Measurements from ENCODE around the gene CMTM6. TPM values are rescaled to one million over a fixed set of nuclear protein-coding genes. Genes with fewer than 3 reads are reported as not detected.

Gene CMTM6
- total RNA-seq, 1 donor from 2014 or later: 53.6 TPM

DNA sequence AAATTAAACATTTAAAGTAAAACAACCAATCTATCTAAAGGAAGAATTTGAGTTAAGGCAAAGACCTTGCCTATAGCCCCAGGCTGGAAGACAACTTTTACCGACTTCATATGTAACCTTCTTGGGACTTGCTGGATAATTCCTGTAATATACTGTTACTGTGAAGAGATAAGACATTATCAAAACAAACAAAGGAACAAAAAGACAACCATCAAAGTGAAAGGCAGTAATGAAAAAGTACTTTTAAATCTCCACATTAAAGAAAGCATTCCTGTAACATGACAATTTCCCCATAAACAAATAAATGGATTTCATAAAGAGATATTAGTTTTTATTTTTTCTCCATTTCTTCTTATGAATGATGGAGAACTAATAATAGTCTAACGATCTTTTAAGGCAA, 2.4 kb downstream of the CMTM6 start:
- no peak overlapping the region for H3K27ac Mint-ChIP-seq (ENCODE audit: unreplicated experiment)
- Histone ChIP-seq H3K27me3 (ENCODE audit: insufficient read depth, low read length) (no peaks in the 10 kb centered on the region), H3K4me3 (ENCODE audit: insufficient read depth, low read depth, low read length) (no peak overlapping the region), H3K4me2 (ENCODE audit: low read length) (peak overlapping the region; percentile 94), H4K20me1 (ENCODE audit: insufficient read depth, low read length) (peaks cover 39% of the 10 kb centered on the region), H3K36me3 (ENCODE audit: insufficient read depth, low read length) (peaks cover 5% of the 10 kb centered on the region), H2AFZ (ENCODE audit: low read depth, low read length) (no peak overlapping the region), H3K9me3 (ENCODE audit: insufficient read depth, low read depth, low read length) (no peaks in the 10 kb centered on the region), H3K9ac (ENCODE audit: low read length) (no peak overlapping the region), H3K79me2 (ENCODE audit: insufficient read depth, low read length) (peaks cover 55% of the 10 kb centered on the region), H3K27ac (ENCODE audit: low read depth, low read length) (no peak overlapping the region), H3K4me1 (ENCODE audit: insufficient read depth, low read length) (peaks cover 6% of the 10 kb centered on the region)
- TF ChIP-seq EZH2 (IDR thresholded peaks at IDR 0.05; ENCODE audit: insufficient read depth, low read length): no peak
- TF ChIP-seq, protein P1, sequence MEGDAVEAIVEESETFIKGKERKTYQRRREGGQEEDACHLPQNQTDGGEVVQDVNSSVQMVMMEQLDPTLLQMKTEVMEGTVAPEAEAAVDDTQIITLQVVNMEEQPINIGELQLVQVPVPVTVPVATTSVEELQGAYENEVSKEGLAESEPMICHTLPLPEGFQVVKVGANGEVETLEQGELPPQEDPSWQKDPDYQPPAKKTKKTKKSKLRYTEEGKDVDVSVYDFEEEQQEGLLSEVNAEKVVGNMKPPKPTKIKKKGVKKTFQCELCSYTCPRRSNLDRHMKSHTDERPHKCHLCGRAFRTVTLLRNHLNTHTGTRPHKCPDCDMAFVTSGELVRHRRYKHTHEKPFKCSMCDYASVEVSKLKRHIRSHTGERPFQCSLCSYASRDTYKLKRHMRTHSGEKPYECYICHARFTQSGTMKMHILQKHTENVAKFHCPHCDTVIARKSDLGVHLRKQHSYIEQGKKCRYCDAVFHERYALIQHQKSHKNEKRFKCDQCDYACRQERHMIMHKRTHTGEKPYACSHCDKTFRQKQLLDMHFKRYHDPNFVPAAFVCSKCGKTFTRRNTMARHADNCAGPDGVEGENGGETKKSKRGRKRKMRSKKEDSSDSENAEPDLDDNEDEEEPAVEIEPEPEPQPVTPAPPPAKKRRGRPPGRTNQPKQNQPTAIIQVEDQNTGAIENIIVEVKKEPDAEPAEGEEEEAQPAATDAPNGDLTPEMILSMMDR (IDR thresholded peaks at IDR 0.05; ENCODE audit: insufficient read depth, low read depth, low read length): no peak
- DNase-seq (ENCODE audit: low read depth) (no peak), FAIRE-seq (no peak)
- peaks cover 4% of the 10 kb centered on the region for H3K36me3 Mint-ChIP-seq (ENCODE audit: low read depth, unreplicated experiment)
- H3K4me3 Mint-ChIP-seq (ENCODE audit: unreplicated experiment): no peak overlapping the region
- H3K27me3 Mint-ChIP-seq (ENCODE audit: low read depth, unreplicated experiment): no peaks in the 10 kb centered on the region
- peaks cover 10% of the 10 kb centered on the region for H3K4me1 Mint-ChIP-seq (ENCODE audit: low read depth, unreplicated experiment)
- H3K9me3 Mint-ChIP-seq (ENCODE audit: unreplicated experiment): no peaks in the 10 kb centered on the region

DNA sequence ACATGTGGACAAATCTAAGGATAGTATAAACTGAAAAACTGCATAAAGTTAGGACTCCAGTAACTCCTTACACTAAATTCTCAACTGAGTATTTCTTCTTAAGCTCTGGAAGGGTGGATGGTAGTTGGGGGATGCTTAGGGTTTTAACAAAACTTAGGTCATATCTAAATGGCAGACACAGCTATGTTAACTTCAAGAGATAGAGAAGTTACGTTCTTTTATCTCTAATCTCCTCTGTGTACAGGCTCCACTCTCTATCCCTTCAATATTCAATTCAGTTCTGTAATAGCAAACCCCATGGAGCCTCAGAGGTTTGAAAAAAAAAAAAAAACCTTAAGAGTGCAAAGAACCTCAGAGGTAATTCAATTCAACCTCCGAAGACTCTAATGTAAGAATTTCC, 3.1 kb downstream of the CMTM6 start:
- no peaks in the 10 kb centered on the region for H3K9me3 Mint-ChIP-seq (ENCODE audit: unreplicated experiment)
- no peak overlapping the region for H3K4me3 Mint-ChIP-seq (ENCODE audit: unreplicated experiment)
- no peak overlapping the region for H3K4me3 ChIP-seq (ENCODE audit: insufficient read depth, low read depth, low read length)
- no peak for FAIRE-seq
- H3K9ac ChIP-seq (ENCODE audit: low read length): no peak overlapping the region
- no peak overlapping the region for H3K27ac ChIP-seq (ENCODE audit: low read depth, low read length)
- no peak overlapping the region for H2AFZ ChIP-seq (ENCODE audit: low read depth, low read length)
- H3K36me3 Mint-ChIP-seq (ENCODE audit: low read depth, unreplicated experiment): peaks cover 4% of the 10 kb centered on the region
- H3K27me3 ChIP-seq (ENCODE audit: insufficient read depth, low read length): no peaks in the 10 kb centered on the region
- H3K79me2 ChIP-seq (ENCODE audit: insufficient read depth, low read length): peaks cover 59% of the 10 kb centered on the region
- no peaks in the 10 kb centered on the region for H3K9me3 ChIP-seq (ENCODE audit: insufficient read depth, low read depth, low read length)
- H3K27ac Mint-ChIP-seq (ENCODE audit: unreplicated experiment): no peak overlapping the region
- peaks cover 5% of the 10 kb centered on the region for H3K36me3 ChIP-seq (ENCODE audit: insufficient read depth, low read length)
- peaks cover 6% of the 10 kb centered on the region for H3K4me1 ChIP-seq (ENCODE audit: insufficient read depth, low read length)
- no peak for DNase-seq (ENCODE audit: low read depth)
- no peak overlapping the region for H3K4me2 ChIP-seq (ENCODE audit: low read length)
- TF ChIP-seq, protein P1 (IDR thresholded peaks at IDR 0.05; ENCODE audit: insufficient read depth, low read depth, low read length): no peak
- no peak for TF ChIP-seq EZH2 (IDR thresholded peaks at IDR 0.05; ENCODE audit: insufficient read depth, low read length)
- peaks cover 44% of the 10 kb centered on the region for H4K20me1 ChIP-seq (ENCODE audit: insufficient read depth, low read length)
- H3K4me1 Mint-ChIP-seq (ENCODE audit: low read depth, unreplicated experiment): peaks cover 10% of the 10 kb centered on the region
- no peaks in the 10 kb centered on the region for H3K27me3 Mint-ChIP-seq (ENCODE audit: low read depth, unreplicated experiment)

DNA sequence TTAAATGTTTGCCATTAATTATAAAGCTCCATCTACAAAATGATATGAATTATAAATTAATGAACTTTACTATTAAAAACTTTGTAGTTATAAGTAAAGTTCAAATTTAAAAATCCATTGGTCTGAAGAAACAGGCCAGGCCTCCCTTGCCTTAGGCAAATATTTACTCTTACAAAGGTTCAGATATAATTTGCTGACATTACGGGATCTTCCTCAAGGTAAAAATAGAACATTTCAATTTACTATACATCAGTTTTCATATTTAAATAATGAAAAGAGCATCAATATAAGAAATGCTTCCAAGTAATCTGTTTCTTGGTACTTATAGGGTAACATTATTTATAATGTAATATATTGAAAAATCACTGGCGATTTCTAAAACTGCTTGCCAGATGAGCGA, 3.7 kb downstream of the CMTM6 start:
- Mint-ChIP-seq H3K27me3 (ENCODE audit: low read depth, unreplicated experiment) (no peaks in the 10 kb centered on the region), H3K27ac (ENCODE audit: unreplicated experiment) (no peak overlapping the region), H3K4me3 (ENCODE audit: unreplicated experiment) (no peak overlapping the region), H3K9me3 (ENCODE audit: unreplicated experiment) (no peaks in the 10 kb centered on the region), H3K4me1 (ENCODE audit: low read depth, unreplicated experiment) (peaks cover 10% of the 10 kb centered on the region), H3K36me3 (ENCODE audit: low read depth, unreplicated experiment) (peaks cover 4% of the 10 kb centered on the region)
- Histone ChIP-seq H3K4me3 (ENCODE audit: insufficient read depth, low read depth, low read length) (no peak overlapping the region), H3K27ac (ENCODE audit: low read depth, low read length) (no peak overlapping the region), H3K9me3 (ENCODE audit: insufficient read depth, low read depth, low read length) (no peaks in the 10 kb centered on the region), H3K9ac (ENCODE audit: low read length) (no peak overlapping the region), H3K27me3 (ENCODE audit: insufficient read depth, low read length) (no peaks in the 10 kb centered on the region), H2AFZ (ENCODE audit: low read depth, low read length) (no peak overlapping the region), H4K20me1 (ENCODE audit: insufficient read depth, low read length) (peaks cover 50% of the 10 kb centered on the region), H3K4me2 (ENCODE audit: low read length) (no peak overlapping the region), H3K36me3 (ENCODE audit: insufficient read depth, low read length) (peaks cover 5% of the 10 kb centered on the region), H3K4me1 (ENCODE audit: insufficient read depth, low read length) (peaks cover 11% of the 10 kb centered on the region), H3K79me2 (ENCODE audit: insufficient read depth, low read length) (peaks cover 64% of the 10 kb centered on the region)
- no peak for TF ChIP-seq EZH2 (IDR thresholded peaks at IDR 0.05; ENCODE audit: insufficient read depth, low read length)
- TF ChIP-seq, protein P1 (IDR thresholded peaks at IDR 0.05; ENCODE audit: insufficient read depth, low read depth, low read length): no peak
- no peak for FAIRE-seq
- no peak for DNase-seq (ENCODE audit: low read depth)

Data from astrocyte (in vitro differentiated cells and primary cell).